ENCODE data around the gene UPB1.

Gene UPB1

DNA sequence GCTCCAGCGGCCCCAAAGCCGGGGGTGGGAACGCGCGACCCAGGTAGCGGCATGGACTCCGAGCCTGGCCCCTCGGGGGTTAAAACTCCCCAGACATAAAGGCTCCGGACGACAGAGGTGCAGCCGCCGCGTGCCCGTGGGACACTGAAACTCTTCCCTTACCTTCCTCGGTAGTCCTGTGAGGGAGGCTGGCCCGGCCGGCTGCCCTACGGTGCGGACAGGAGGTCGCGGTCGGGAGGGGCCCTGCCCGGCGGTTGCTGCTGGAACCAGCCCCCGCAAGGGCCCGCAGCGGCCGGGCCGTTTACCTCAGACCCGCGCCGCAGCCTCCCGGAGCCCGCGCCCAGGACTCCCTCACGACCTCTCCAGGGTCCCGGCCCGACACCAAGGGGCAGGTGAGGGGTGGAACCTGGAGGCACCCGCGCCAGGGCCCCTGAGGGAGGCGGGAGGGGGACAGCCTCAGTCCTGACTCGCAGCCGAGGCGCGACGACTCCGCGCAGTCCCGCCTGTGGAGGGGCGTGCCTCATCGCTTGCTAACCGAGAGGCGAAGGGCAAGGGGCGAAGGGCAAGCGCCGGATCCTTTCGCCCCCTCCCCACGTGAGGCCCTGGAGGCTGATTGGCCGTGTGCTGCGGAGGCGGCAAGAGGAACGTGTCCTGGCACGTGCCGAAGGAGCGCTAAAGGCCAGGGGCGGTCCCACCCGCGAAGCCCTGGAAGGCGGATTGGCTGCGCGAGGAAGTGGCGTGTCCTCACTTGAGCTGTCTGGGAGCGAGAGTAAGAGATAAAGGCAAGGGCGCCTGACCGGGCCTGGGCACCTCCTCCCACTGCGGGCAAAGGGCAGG, at the start of gene UPB1:
UPB1 (plus strand) TSS at position 805 of the 837 bp plus-strand sequence. CDS start 72 bp downstream, outside the sequence.
- TF ChIP-seq CTCF (conservative IDR thresholded peaks at IDR 0.05) (no peak), ZFX (IDR thresholded peaks at IDR 0.05) (no peak)
- no peak within 1 kb of the TSS for H3K27ac ChIP-seq

DNA sequence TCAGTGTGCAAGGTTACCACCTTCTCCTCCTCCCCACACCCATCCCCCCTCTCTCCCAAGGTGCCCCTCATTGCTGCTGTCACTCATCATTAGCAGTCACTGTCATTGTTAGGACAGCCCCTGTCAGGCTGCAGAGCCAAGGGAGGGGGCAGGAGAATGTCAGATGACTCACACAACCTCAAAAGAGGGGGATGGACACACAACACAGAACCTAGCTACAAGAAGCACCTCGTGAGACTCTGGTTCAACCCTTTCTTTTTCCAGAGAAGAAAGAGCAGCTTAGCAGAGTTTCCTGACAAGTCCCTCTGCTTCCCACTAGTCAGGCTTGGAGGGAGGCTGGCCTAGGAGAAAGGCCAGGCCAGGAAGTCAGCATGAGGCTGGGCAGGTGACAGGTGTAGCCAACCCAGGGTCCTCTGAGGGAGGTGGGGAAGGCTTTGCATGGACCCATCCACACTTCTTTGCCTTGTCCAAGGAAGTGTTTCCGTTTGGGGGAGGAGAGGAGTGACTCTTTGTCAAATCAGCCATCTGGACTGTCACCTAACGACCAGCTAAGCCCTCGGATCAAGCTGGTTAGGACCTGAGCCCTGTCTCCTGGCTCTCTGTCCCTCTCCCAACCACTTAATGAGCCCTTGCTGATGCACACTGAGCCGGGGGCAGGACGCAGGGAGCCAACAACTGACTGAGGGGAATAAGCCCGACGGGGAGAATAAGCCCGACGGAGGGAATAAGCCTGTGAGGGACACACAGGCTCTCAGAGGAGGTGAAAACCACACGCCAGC, 49.5 kb upstream of the UPB1 start:
- no peak overlapping the region for H3K27ac ChIP-seq
- TF ChIP-seq CTCF (conservative IDR thresholded peaks at IDR 0.05) (no peak), ZFX (IDR thresholded peaks at IDR 0.05) (no peak)

GRCh38 chr22:24446260-24446611, 48.9 kb upstream of the UPB1 start:
- TF ChIP-seq ZFX (IDR thresholded peaks at IDR 0.05): no peak
- TF ChIP-seq CTCF (conservative IDR thresholded peaks at IDR 0.05): no peak
- no peak overlapping the region for H3K27ac ChIP-seq

DNA sequence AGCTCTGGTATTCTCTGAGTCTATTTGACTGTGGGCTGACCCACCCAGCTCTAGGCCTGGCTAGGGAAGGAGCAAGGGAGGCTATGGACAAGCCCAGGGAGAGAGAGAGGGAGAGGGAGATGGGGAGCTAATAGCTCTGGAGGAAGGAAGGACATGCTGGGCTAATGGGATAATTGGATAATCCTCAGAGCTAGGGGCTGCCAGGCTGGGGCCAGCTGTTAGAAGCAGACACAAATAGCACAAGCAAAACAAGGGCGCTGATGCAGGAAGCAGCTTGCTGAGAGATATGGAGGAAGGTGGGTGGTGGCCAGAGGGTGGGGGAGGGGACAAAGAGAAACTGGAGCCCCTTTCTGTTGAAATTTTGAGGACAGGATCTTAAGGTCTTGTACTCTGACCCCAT, 44.5 kb upstream of the UPB1 start:
- H3K27ac ChIP-seq: no peak overlapping the region
- no peak for TF ChIP-seq CTCF (conservative IDR thresholded peaks at IDR 0.05)
- TF ChIP-seq ZFX (IDR thresholded peaks at IDR 0.05): no peak

- TF ChIP-seq CTCF (conservative IDR thresholded peaks at IDR 0.05) (no peak), ZFX (IDR thresholded peaks at IDR 0.05) (no peak)
- H3K27ac ChIP-seq: no peak overlapping the region
These were observed 44.0 kb upstream of the UPB1 start for GRCh38 chr22:24451162-24451561.

DNA sequence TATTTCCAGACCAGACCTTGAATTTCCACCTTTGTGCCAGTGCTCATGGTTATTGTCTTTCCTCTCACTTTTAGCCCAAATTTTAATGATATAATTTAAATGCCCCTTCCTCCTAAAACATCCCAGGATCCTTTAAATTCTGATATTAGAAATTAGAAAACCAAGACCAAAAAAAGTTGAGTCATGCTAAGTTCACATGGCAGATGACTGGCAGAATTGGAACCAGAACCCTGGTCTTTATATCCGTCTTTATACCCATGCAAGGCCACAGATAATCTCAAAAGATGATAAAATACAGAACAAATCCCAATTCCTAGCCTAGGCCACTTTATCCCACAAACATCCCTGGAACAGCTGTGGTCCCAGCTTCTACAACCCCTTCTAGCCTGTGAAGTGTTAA, 41.3 kb upstream of the UPB1 start:
- TF ChIP-seq ZFX (IDR thresholded peaks at IDR 0.05): no peak
- no peak for TF ChIP-seq CTCF (conservative IDR thresholded peaks at IDR 0.05)

DNA sequence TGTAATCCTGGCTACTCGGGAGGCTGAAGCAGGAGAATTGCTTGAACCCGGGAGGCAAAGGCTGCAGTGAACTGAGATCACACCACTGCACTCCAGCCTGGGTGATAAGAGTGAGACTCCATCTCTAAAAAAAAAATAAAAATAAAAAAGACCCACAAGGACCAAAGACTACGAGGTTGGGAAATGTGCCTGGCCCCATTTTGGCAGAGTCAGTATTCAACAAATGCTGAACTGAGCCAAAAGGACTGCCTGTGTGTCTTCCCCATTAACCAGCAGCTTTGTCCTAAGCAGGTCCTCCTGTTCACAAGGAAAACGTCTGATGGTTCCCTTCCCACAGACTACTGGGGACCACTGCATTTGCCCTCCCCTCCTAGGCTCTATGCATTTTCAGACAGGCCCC, 40.1 kb upstream of the UPB1 start:
- H3K27ac ChIP-seq: no peak overlapping the region
- TF ChIP-seq CTCF (conservative IDR thresholded peaks at IDR 0.05): no peak
- TF ChIP-seq ZFX (IDR thresholded peaks at IDR 0.05): no peak

More for the DNA sequence above, 41.3 kb upstream of the UPB1 start:
- no peak overlapping the region for H3K27ac ChIP-seq
